Astrocyte (in vitro differentiated cells and primary cell): ENCODE measurements around the gene COL9A2.

Experiments
- CTCF ChIP-seq: IDR thresholded peaks from 2 replicates; pipeline ENCODE4 v1.5.1; 2011; ENCODE audit warnings: low read depth, mild to moderate bottlenecking, inconsistent platforms, low read length, moderate library complexity; ENCODE audit not compliant: insufficient read depth
- EZH2 ChIP-seq: IDR thresholded peaks from 2 replicates; pipeline ENCODE4 v1.6.1; 2012; ENCODE audit warnings: mild to moderate bottlenecking, low read length, inconsistent platforms; ENCODE audit not compliant: insufficient read depth

DNA sequence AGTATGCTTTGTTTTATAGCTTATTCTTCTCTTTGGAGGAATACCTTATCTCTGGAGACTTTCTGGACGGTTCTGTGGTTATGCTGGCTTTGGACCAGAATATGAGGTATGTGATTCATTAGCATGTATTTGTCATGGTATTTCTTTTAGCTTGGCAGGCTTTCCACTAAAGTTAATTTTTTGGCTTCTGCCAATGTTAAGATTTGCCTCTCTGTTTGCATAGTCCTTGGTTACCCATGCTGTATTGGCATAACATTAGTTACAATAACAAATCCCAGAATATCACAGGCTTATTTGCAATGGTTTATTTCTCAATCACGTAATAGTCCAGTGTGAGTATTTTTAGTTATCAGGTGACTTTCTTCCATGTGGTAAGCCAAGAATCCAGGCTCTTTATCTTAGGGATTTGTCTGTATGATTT lies 49.3 kb downstream of the COL9A2 start:
- TF ChIP-seq EZH2 (no peak), CTCF (no peak)
